NCI-H526 treated with DMSO at 0.1 percent for 48 hours (cell line): ENCODE results near the gene EEF2K.
"Not testable (repeated sequence)": the region's sequence is repeated elsewhere in the genome, so short reads cannot be mapped to it uniquely, and the experiment has no call there.

Experiments
- DNase-seq: peaks from one replicate; lab custom pipeline; 2025; lab: John Stamatoyannopoulos, UW

EEF2K gene

DNA sequence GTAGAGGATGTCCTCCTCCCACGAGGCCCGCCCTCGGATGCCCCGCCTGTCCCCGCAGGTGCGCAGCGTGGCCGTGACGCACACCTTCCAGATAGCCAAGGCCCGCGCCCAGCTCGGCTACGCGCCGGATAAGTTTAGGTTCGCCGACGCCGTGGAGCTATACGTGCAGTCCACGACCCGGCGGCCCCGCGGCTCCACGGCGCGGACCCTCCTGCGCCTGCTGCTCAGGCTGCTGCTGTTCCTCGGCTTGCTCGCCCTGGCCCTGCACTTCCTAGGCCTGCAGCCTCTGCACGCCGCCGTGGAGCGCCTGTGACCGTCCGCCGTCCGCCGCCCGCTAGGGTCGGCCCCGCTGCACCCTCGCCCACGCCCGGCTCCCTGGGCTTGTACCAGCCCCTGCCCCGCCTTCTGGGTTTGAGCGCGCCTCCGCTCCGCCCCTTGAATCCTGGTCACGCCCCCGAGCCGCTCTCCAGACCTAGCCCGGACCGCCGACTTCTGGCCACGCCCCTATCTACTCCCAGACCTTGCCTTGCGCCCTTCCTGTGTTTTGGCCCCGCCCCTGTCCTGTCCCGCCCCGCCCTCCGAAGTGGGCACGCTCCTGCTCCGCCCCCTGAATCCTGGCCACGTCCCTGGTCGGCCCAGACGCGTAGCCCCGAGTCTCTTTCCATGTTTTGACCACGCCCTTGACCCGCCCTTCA lies 15.8 kb upstream of the EEF2K start:
- DNase-seq, result peak; percentile 99

DNA sequence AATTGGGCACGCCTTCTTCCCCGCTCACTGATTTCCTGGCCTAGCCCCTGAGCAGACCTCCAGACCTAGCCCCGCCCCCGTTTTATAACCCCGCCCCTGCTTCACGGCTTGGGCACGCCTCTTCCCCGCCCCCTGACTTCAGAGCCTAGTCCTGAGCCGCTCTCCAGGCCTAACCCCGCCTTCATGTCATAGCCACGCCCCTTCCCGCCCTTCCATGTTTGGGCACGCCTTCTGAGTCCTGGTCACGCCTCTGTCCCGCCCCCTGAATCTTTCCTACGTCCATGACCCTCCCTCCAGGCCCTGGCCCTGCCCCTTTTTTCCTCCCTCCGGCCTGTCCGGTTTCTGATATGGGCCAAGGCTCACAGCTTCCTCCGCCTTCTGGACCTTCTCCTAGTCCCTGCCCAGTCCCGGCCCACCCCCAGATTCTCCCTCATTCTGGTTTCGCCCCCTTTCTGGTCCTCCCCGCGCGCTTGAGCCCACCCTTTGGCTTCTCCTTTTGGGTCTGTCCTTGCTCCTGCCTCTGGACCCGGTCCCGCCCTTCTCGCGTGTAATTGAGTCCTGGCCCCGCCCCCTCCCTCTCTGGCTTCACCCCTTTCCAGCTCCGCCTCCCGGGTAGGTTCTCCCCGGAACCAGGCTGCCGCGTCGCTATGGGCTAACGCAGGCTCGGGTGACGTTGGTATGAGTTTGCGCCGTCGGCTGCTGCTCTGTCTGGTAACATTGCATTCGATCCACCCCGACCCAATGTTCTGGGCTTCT lies 15.1 kb upstream of the EEF2K start:
- peak; percentile 99 for DNase-seq

DNA sequence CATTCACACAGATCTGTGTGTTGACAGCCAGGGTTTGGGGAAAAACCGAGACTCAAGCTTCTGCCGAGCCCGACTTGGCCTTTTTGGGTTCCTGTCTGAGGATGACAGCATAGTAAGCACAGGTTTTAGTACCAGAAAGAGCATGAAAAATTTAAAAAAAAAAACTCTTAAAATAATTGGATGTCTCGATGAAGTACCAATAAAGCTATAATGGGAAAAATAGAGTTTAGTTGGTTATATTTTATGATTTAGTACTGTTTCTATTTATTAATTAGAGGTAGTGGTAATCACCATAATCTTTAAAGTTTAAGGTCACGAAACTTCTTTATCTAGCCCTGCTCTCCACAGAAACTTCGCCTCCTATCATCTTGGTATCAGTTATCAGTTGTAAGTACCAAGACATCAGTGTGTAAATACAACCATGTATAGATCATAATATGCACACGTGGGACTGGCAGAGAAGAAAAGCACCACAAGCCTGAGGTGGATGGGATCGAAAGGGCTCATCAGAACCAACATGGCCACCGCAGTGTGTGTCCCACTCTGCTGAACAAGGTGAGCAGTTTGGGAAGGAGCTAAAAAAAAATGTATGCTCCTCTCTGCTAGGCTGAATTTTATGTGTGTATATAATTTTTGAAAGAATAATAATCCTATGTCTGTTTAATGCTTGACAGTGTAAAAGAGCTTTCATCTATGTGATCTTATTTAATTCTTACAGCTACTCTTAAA lies 14.4 kb upstream of the EEF2K start:
- DNase-seq, result peak; percentile 33

DNA sequence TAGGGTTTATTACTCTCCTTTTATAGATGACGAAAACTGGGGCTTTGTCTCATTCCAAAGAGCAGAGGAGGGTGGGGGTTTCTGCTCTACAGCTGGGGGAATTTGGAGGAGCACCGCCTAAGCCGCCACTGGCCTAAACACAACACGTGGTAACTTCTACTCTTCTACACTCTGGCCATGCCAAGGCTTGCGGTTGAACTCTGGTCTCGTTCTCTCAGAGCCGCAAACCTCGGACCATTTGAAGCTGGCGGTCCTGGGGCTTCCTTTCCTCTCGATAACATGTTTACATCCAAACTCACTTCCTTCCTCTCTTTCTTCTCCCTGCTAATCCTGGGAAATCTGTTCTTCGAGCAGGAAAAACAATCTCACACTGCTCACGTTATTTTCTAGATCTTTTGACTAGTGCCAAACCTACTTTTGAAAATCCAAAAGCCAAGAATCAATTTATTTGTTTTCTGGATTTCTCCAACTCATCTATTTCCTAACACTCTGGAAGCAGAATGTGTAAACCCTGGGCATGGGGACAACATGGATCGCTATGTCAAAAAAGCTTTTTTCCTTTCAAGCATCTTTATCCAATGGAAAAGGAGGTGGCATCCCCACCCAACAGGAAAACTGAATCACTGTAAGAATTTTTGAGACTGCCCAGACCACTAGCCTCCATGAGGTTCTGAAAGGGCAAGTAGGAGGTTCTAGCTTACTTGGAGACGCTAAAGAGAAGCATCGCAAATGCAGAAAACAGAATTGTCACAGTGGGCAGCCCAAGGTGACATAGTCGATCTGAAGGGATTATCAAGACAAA lies 13.6 kb upstream of the EEF2K start:
- DNase-seq, result peak; percentile 43

DNA sequence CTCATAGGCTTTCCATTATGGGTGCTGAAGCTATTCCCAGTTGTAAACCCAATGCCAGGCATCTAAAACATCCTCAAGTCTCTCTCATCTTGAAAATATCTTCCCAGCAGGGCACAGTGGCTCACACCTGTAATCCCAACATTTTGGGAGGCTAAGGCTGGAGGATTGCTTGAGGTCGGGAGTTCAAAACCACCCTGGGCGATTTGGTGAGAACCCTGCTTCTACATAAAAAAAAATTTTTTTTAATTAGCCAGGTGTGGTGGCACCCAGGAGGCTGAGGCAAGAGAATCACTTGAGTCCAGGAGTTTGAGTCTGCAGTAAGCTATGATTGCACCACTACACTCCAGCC lies 13.0 kb upstream of the EEF2K start:
- DNase-seq, result no peak

DNA sequence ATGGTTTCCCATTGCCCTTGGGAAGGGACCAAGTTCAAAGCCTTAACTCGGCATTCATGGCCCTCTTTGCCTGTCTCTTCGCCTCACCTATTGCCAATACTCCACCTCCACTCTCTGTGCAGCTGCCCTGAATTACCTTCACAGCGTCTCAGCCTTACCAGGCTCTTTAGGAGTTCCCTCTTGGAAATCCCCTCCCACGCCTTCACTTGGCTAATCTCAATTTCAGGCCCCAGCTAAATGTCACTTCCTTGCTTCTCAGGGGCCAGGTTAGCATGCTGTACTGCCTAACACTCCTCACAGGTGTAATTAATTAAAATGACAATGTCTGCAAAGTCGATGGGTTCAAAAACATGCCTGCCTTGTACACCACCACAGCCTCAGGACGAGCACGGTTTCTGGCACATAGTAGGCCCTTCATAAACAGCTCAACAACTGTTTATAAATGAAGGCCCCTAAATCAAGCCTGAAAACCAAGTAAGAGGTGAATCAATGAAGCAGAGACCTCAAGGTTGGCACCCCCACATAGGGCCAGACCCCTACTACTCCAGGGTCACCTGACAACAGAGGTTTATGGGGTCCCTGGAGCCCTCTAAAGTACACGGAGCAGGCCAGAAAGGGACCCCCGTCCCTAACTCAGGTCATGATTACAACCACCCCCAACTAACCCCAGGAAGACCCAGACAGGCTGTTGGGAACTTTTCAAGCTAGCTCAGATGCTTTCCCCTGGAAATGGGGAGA lies 11.2 kb upstream of the EEF2K start:
- no peak for DNase-seq

DNA sequence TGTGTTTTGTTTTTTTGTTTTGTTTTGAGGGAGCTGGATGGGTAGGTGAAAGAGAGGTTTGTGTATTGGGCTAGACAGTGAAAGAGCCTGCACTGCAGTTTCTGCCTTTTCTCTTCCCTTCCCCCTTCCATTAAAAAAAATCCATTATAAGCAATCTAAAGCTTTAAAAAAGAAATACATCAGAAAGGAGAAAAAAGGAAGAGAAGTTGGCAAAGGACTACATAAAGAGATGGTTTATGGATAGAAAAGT lies 10.7 kb upstream of the EEF2K start:
- DNase-seq, result no peak

DNA sequence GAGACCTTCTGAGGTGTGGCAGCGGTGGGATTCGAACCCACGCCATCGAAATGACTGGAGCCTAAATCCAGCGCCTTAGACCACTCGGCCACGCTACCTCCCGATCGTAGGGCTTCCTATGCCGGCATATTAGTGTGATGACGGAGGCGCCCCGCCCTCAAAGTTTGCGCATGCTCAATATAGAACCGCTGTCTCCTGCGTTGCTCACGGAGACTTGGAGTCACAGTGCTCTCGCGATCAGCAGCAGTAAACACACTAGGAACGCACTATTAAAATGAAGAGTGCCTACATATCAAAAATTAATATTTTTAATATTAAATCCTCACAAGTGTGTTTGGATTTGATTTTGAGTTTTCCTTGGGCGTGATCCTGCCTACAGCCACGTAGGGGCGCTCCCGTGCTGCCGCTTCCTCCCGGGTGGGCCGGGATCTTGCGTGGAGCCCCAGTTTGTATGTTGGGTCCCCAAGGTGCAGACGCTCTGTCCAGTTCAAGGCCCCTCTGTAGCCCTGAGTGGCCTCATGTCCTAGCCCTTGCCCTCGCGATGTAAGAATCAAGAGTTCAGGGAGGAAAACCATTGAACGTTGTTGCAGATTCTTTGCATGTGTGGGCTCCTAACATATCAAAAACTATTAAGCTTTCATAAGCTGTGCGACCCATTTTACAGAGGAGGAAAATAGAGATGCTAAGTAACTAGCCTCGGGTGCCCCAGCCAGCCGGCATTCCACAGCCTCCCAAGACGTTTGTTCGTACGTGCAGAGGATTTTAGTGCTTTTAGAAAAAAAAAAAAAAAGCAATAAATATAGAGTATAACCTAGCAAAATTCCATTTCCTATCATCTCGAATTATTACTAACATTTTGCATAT lies 10.2 kb upstream of the EEF2K start:
- peak; percentile 81 for DNase-seq

DNA sequence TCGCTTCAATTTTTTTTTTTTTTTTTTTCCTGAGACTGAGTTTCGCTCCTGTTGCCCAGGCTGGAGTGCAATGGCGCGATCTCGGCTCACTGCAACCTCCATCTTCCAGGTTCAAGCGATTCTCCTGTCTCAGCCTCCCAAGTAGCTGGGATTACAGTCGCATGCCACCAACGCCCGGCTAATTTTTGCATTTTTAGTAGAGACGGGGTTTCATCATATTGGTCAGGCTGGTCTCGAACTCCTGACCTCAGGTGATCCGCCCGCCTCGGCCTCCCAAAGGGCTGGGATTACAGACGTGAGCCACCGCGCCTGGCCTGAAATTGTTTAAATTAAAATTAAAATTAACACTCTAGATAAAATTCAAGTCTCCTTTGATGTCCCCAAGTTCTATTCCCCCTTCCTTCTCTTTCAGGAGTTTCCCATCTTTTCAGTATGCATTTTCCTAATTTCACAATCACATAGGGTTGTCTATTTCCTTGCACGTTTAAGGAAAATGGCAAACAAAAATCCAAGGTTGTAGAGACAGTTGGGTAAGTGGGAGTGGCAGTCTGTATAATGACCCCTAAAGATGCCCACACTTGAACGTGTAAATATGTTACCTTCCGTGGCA lies 9.4 kb upstream of the EEF2K start:
- DNase-seq, result not testable (repeated sequence)

DNA sequence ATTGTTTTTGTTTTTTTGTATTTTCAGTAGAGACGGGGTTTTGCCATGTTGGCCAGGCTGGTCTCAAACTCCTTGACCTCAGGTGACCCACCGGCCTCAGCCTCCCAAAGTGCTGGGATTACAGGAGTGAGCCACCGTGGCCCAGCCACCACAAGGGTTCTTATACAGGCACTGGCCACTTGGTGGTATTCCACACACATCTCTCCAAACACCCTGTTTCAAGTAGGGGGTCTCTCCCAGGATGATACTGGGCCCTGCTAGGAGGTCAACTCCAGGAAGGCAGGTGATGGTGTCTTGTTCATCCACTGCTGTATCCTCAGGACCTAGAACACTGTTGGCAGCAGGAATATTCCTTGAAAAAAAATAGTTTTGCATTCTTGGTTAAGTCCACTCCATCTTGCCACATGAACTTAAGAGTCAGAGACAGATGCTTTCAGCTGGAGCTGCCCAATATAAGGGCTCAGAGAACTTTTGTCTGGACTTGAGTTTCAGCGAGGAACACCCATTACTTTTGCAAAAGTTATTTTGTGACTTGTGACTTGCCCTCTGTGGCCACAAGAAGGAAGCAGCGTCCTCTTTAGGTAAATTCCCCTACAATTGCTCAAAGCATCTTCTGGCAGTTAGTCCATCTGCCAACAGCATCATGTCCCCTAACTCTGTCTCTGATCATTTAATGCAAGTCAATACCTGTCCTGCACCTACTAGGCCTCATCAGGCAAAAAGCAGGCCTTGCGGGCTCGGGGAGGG lies 7.4 kb upstream of the EEF2K start:
- peak; percentile 16 for DNase-seq

DNA sequence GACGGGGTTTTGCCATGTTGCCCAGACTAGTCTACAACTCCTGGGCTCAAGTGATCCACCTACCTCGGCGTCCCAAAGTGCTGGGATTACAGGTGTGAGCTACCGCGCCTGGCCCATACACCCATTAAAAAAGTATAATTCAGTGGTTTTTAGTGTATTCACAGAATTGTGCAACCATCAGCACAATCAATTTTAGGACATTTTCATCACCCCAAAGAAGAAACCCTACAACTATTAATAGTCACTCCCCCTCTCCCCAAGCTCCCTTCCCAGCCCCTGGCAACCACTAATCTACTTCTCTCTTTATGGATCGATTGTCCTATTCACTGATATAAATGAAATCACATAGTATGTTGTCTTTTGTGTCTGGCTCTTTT lies 3.8 kb upstream of the EEF2K start:
- DNase-seq, result no peak

DNA sequence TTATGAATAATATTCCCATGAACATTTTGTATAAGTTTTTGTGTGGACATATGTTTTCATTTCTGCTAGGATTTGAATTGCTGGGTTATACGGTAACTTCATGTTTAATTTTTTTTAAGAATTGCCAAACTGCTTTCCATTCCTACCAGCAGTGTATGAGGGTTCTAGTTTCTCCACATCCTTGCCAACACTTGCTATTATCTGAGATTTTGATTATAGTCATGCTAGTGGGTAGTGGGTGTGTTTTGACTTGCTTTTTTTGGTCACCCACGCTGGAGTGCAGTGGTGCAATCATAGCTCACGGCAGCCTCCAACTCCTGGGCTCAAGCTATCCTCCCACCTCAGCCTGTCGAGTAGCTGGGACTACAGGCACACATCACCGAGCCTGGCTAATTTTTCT lies 3.0 kb upstream of the EEF2K start:
- DNase-seq, result no peak

DNA sequence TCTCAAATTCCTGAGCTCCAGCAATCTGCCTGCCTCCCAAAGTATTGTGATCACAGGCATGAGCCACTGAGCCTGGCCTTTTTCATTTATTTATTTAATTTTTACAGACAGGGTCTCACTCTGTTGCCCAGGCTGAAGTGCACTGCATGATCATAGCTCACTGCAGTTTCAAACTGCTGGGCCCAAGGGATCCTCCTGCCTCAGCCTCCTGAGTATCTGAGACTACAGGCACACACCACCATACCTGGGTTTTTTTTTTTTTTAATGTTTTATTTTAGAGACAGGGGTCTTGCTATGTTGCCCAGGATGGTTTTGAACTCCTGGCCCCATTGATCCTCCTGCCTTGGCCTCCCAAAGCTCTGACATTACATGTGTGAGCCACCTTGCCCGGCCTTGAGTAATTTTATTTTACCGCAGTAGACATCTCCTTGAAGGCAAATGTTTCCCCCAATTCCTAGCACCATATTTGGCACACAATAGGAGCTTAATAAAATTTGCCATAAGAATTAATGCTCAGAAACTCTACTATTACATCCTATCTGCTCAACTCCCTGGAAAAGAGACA lies 1.9 kb upstream of the EEF2K start:
- DNase-seq, result no peak

DNA sequence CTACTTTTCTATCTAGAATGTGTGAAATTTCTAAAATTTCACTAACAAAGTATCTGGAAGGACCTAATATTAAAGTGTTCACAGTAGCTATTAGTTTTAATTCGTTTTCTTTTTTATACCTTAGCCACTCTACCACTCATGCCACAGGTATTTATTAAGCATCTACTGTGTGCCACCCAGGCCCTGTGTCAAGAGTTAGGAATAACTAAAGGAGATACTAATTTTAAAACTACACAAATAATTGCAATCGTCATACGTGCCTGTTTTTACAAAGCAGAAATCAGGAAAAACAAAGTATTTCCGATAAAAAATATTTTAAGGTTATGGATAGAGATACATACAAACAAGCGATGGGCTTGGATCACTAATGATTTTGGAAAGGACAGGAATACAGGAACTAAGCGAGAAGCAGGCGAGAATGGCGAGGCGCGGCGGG lies 483 bp upstream of the EEF2K start:
- DNase-seq, result no peak

DNA sequence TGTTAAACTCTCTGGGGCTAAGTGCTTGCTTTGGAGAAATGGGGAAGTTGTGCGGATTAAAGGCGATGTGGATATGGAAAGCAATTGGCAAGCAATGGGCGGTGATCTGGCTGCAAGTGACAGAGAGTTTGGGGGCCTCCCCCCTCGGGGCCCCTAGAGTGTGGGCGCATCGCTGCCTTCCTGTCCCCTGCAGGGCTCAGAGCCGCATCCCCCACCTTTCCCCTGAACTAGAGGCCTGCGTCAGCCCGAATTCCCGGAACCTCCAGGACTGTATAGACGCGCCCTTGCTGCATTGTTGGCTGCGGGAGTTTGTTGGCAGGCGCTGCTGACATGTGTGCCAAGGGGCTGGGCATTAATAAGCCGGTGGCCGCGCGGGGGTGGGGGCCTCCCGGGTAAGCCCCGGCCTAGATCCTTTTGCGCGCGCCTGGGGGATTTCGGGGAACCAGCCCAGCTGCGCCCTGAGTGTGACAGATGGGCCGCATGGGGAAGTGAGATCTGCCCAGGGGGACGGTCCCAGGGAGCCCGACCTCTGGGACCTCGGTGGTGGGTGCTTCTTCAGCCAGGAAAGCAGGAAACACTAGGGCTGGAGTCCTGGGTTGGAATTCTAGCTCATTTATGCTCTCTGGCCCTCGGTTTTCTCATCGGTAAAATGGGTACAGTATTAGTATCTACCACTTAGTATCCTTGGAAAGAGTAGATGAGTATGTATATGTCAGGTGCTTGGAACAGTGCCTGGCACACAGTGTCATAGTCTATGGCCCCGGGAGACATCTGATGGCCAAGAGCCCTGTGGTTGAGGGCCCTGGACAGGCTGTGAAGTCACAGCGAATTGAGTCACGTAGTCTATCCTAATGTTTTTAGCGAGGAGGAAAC lies 1.0 kb downstream of the EEF2K start:
- no peak for DNase-seq

DNA sequence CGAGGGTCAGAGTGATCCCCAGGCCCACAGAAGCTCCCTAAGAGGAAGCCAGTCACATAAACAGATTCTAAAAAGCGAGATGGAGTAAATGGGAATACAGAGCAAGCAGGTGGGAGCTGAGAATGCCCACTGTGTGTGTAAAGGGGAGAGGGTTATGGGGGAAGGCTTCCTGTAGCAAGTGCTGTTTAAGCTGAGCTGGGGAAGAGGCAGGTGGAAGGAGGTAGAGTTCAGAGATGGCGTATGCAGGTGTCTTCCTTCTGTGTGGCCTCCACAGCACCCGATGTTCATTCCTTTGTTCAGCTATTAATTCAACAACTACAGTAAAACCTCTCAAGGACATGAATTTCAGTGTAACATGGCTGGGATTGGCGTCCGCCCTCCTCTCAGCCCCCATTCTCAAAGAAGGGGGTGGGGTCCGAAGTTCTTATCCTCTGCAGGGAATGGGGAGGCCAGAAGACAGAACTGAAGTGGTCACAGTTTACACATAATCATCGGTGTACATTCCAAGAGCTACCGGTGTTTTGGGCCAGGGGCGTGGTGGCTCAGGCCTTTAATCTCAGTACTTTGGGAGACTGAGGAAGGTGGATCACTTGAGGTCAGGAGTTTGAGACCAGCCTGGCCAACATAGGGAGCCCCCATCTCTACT lies 1.8 kb downstream of the EEF2K start:
- DNase-seq, result no peak

DNA sequence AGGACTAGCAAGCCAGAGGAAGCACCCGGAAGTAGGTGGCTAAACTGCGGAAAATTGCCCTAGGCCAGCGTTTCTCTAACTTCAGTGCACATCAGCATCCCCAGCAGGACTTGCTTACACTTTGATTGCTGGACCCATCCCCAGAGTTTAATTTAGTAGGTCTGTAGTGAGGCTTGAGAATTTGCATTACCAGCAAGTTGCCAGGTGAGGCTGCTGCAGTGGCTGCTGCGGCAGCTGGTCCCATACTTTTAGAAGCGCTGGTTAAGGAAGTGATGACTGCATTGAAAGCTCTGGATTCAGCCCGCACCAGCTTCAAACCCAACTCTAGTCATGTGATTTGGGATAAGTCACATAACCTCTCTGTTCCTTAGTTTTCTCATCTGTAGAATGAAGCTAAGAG lies 4.2 kb downstream of the EEF2K start:
- DNase-seq, result no peak

DNA sequence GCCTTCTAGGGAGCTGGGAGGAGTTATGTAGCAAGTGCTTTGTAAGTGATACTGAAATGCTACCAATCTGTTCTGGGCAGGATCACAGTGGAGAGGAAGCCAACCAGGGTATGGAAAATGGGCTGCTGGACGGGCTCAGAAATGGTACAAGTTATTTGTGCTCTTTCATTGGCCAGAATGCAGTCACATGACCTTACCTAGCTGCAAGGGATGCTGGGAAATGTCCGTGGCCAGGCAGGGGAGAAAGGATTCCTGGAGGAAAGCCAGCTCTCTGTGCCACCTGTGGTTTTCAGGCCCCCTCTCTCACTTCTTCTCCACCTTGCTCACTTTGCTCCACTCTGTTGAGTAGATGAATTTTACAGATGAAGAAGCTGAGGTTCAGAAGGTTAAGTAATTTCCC lies 4.8 kb downstream of the EEF2K start:
- DNase-seq, result no peak
